OCI-M2 (cell line): Measurements from ENCODE around the gene CNKSR2.

Experiments
- DNase-seq: peaks from one replicate; lab custom pipeline; 2025; ENCODE audit not compliant: unreplicated experiment; lab: John Stamatoyannopoulos, UW

The CNKSR2 gene

DNA sequence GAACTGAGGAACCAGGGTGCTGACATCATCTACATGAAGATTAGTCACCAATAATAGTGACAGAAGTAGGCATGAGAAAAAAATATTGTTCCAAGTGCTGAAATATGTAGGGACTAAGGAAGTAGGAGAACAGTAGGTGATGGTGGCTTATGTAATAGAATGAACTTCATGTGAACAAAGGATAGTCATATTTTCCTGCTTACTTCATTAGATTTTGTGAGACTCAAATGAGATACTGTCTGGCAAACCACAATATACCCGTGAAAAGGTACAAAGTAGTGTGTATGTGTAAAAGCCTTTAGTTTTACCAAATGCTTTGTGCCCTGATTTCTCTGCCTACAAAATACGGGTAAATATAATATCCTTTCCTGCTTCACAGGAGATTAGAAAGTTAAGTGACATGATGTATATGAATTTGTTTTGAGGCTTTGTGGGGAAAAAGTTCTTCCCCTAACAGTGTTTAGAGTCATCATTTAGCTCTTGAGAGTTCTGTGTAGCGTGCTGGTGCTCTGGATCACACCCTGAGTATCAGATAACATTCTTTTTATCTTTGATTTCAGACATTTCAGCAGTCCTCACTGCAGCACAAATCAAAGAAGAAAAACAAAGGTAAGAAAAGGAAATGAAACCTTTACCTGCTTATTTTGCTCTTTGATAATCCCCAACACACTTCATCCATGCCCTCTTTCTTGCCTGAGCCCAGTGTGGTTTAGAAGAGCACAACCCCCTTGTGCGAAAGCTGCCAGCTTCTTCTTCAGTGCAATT is 216.0 kb downstream of the CNKSR2 start:
- DNase-seq, result no peak

DNA sequence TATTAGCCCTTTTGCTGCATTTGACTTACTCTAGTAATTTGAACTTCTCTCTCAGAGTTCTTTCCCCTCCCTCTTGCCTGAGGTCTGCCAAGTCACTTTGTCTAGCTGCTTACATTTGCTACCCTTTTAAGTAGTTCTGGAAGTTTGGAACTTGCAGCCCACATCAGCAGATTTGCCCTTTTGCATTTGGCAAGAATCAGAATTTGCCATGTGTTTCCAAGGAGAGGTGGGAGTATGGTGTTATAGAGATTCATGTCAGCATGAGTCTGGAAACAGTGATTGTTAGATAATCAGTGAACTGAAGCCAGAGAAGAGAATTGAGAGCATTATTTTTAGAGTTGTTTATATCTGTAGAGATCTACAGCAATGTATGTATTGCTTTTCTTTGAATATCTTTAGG is 231.8 kb downstream of the CNKSR2 start:
- DNase-seq, result no peak

DNA sequence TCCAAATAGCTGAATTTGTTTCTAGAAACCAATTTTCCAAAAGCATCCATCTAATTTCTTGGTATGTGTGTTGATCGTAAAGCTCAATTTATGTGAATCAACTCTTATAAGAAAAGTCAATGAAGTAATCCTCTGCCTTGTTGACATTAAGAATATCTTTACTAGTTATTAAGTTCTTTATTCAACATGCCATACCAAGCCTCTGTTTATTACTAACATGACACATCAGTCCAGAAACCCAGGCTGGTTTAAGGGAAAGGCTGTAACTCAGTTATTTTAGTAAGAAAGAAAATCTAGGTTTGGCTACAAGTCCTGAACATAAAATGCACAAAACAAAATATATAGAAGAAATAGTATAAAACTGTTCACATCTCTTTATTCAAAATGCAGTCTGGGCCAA is 235.9 kb downstream of the CNKSR2 start:
- DNase-seq, result no peak

DNA sequence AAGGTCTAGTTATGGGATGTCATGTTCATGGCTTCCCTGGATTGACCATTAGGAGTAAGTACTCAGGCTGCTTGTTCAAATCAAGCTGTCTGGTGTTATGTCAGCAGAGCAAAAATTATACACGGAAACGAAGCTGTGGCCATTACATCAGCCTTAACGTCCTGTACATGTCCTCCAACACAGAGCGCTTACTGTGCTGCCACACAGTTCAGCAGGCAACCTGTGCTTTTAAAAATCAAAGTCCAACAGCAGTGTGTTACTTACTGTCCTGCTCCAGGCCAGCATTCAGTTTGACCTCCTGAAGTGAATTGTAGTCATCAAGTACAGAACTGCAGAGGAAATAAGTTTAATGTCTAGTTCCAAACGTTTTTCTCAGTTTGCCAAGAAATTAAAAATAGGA is 237.9 kb downstream of the CNKSR2 start:
- DNase-seq, result no peak

DNA sequence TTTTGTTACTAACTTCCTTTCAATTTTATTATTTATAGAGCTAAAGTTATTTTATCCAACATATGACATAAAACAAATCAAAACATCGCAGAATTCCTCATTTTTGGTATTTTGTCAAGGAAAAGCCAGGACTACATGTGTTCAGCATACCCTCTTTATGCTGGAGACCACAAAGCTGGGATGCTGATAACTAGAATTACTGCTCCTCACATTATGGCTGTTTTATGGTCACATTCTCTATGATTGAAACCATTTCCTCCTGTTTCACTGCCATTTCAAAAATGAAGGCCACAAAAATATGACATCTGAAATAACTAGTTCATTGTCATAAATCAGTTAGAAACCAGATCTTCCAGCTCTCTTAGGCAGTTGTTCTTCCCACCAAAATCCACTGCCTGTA is 242.2 kb downstream of the CNKSR2 start:
- no peak for DNase-seq

DNA sequence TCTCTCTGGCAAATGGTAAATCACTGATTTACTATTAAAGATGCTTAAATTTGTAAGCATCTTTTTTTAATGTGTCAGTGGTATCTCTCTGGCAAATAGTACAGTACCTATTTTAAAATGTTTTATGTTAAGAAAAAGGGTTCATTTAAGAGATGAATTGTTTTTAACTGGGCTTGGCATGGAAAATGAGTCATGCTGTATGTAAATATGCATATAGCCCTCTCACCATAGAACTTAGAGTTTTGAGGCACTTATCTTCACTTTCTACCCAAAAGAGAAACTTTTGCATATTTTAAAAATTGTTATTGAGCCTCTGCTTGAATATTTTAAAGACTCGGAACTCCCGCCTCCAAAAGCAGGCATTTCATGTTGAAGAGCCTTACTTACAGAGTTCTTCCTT is 246.0 kb downstream of the CNKSR2 start:
- DNase-seq, result no peak

DNA sequence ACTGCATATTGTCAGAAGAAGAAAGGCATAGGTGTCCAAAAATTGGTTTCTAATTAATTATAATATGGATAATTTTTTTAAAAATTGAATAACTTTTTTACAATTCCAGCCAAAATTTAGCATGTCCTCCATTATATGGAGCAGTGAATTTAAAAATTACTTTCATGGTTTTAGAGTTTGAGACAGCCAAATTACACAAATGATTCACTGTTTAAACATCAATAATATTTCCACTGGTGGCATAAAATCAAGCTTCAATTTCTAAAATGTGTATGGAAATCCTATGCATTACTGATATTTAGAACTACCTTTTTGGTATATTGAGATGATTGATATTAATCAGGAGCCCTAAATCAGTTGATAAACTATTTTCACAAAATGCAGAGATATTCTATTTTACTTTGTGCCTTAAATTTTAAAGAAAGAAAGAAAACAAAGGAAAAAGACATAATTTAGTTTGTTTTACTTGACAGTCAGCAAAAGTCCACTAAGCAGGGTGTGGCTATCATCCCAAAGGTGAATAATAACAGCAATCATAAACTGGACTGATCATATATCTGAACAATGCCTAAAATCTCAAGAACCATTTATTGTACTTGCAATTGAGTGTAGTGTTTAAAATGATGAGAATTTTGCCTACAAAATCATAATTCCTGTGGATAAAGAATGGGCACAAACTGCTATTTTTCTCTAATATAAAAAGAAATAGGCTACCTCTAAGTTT is 249.7 kb downstream of the CNKSR2 start:
- no peak for DNase-seq

DNA sequence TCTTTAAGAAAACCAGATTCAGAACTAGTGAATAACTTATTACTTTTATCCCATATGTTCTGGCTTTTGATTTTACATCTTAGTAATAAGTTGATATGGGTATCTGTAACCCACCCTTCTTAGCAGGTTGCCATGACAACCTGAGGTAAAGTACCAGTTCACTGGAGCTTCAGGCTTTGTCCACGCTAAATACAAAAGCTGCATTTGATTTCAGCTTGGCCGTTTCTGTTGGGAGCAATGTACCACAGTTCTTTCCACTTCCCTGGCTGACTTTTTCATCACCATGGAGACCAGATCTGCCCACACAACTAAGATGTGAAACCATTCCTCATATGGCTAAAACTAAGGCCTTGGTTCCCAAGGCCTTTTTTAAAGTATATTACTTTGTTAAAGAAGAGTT is 257.8 kb downstream of the CNKSR2 start:
- DNase-seq, result no peak

DNA sequence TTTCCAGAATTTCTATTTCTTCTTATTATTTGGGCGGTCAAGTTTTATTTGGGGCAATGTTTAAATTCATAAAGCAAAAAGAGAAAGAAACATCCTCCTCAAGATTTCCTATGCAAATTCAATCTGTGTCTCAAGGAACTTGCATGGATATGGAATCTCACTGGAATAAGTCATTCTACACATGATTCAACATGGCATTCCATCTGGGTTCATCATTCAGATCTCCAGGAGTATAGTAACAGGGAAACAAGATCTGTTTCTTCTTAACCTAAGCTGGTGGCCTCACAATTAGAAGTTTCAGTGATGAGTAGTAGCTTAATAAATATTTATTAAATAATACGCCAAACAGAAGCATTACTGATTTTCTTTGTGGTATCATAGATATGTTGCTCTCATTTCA is 264.1 kb downstream of the CNKSR2 start:
- no peak for DNase-seq

DNA sequence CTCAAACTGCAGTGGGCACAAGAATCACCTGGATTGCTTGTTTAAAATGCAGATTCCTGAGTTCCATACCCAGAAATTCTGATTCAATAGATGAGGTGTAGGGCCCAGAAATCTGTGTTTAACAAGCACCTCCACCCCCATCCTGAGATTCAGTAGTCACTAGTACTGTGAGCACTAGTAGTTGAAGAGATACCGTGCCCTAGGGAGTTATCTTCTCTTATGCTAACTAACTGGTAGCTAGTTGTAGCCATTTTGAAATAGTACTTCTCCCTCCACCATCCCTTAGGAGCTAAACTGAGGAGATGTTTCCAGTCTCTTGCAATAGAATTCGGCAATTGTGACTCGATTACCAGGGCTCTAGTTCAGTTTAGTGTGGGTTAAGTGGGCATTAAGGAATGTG is 265.6 kb downstream of the CNKSR2 start:
- DNase-seq, result no peak

DNA sequence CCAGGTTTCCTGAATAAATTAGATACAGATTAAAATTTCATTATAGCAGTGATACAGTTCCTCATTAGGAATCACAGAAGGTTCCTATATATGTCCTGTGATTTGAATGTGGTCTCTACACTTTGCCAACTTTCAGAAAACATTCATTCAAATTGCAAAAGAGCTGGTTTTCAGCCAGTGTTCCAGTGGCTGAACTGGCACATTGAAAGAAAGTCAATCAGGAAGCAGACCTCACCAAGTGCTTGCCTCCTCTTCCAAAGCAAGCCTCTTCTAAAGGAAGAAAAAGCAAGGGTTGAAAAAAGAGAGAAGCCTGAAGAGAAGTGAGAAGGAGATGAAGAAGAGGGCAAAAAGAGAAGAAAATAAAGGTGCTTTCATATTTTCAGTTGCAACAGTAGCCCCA is 271.2 kb downstream of the CNKSR2 start:
- no peak for DNase-seq

DNA sequence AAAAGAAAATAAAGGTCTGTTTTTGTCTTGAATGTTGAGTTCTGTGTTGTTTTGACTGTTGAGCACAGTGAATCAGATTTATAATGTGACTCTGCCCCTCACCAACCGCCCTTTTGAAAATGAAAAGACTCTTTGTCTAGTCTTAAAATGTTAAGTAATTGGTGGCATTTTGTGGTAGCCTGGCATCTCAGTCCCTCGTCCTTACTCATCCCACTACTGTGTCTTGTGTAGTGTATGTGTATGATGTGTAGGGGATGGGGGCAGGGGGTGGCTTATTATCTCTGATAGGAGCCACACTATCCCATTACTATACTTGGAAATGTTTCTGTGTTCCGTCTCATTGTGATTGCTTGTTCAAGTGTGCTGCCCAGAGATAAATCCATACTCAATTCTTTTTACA is 271.7 kb downstream of the CNKSR2 start:
- DNase-seq, result no peak

DNA sequence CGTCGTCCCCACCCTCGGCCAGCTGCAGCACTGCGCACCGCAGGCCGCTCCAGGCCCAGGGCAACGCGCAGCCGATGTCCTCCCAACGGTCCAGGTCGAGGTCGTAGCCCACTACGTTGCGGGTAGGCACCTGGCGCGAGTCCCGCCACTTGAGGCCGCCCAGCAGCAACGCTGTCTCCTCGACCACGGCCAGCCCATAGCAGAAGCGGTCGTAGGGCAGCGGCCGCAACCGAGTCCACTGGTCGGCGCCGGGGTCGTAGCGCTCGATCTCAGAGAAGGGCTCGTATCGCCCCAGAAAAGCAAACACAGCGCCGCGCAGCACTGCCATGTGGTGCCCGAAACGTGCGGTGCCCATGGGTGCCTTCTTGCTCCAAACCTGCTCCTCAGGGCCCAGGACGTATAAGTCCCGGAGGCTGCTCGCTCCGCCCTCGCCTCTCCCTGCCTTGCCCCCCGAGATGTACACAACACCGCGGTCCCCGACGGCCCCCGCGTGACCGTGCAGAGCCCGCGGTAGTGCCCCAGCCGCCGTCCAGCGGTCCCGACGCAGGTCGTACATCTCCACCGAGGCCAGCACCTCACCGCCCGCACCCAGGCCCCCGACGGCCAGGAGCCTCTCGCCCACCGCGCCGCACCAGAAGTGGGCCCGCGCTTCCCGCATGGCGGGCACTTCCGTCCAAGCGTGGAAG is 281.8 kb downstream of the CNKSR2 start:
- no peak for DNase-seq

DNA sequence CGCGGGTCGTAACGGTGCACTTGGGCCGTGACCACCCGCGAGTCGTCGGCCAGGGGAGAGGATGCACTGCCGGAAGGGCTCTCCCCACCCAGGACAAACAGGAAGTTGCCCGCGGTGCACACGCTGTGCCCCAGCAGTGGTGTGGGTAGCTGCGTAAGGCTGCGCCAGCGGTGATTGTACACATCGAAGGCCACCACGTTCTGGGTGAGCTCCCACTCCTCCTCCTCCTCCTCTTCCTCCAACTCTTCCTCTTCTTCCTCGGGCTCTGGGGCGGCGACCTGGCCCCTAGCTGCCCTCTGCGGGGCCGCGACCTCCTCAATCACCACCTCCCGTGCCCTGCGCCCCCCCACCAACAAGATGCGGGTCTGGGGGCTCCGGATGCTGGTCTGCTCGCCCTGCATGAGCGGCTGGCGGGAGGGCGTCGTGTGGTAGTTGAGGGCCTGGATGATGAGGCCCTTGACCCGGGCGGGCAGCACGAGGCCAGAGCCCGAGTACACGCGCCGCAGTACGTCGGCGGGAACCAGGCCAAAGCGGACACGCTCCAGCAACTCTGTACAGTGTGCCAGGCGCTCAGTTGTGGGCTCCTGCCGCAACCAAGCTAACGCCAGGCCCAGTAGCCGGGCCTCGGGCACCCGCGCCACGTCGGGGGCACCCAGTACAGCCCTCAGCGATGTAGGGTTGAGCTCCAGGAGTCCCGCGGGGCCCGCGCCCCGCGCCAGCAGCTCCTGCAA is 282.5 kb downstream of the CNKSR2 start:
- DNase-seq, result no peak

DNA sequence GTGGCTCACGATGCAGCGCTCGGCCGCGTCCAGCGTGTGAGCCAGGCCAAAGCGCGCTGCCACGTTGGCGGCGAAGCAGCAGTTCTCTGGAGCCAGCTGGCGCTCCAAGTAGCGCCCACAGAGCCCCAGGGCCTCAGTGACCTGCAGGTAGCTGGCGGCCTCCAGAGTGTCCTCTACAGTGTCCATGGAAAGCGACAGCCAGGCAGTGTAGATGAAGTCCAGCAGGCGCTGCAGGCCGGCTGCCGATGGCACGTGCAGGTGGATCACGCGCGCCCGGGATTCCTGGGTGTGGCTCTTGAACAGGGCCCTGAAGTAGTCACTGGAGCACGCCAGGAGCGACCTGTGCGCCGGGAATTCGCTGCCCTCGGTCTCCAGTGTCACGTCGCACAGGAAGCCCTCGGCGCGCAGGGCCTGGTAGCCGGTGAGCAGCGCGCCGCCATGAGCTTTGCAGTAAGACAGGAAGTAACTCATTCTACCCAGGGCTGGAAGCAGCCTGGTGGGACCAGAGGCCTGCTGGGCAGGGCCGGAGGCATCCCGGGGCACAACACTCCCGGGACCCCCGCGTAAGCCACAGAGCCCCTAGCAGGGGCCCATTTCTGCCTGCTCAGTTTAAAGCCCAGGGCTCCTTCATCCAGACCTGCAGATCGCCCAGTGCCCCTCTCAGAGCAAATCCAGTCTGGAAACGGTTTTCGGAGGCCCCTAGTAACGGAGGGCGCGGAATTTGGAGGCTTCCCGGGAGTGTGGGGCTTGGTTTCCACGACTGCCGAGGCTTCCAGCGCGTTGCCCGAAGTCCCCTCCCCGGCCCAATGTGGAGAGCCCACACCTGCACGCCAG is 283.3 kb downstream of the CNKSR2 start:
- DNase-seq, result no peak

DNA sequence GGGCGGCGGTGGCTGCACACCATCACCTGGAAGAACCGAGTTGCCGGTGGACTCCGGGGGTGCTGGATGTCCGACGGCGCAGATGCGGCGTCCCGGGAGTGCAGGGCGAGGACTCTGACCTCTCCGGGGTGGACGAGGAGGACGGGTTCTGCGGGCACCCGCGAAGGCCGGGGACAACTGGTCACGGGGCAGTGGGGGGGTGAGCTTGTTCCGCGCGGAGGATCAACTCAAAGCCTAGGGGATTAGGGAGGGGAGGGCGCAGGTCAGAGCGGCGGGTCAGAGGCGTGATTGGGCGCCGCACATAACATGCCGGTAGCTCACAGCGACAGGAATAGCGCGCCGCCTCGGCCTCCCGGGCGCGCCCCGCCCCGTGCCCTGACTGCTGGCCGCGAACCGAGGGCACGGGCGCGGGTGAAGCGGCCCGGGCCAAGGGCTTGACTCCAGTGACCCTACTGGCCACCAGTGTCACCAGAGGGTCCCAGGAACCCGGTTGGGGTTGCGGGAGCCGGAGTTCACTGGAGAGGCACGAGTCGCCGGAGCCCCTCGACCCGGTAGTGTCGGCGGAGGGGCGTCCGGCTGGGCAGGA is 284.0 kb downstream of the CNKSR2 start, which contains the start of gene KLHL34:
TSS of gene KLHL34 (minus strand) at position 179 of the 586 bp plus-strand sequence. CDS start 542 bp downstream, outside the sequence.
- DNase-seq, result no peak

DNA sequence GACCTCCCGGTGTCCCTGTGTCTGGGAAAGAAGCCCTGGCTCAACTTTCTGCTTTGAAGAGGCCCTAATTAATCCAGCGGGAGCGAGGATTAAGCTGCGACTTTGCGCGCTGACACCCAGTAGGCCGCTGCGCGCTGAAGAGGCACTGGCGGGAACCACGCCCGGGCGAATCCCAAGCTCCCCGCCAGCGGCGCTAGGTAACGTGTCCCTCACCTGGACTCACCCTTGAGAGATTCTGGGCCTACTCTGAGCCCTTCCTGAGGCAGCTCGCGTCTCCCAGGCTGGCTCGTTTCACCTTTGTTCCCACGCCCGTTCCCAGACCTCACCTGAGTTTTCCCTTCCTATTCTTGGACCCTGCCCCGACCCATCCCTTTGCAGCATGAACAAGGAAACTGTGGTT is 284.5 kb downstream of the CNKSR2 start:
- DNase-seq, result no peak

DNA sequence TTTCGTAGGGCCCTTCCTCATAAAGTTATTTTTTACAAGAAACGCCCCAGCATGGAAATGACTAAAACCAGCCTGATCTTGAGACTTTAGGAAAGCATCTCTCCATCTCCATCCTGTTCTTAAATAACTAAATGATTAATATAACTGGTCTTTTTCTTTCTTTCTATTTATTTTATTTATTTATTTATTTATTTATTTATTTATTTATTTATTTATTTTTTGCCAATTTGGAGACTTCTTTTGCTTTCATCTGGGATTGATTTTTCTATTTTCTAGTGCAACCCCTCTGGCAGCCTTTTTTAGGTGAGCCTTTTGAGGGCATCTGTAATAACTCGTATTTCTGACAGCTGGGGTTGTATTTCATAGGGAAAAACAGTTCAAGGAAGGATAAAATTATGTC is 285.1 kb downstream of the CNKSR2 start:
- DNase-seq, result no peak

DNA sequence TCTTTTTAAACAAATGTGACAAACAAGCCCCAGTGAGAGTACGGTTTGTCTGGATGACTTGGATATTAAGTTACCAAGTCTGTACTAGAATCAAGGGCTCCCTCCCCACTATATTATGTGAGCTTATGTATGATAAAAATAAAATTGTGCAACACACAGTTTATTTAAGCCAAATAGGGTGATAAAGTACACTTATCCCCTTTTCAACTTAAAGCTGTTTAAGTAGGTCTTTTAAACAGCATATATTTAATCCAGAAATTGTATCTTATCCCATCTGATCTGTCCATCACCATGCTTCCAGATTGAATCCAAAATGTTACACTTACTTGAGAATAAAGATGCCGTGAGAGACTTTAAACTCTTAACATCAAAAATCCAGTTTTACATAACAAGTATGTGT is 285.9 kb downstream of the CNKSR2 start:
- DNase-seq, result no peak

DNA sequence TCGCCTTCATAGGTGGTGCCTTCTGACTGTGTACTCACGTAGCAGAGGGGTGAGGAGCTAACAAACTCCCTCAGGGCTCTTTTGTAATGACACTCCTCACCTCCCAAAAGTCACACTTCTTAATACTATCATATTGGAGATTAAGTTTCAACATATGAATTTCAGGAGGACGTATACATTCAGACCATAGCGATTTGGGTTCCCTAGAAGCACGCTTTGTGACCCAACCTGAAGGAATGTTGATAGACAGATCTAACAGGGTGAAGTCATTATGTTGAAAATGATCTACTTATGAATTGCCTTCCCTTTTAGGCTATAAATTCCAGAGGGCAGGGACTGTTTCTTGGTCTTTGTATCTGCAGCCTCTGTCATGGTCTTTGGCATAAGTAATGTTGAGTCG is 287.1 kb downstream of the CNKSR2 start:
- no peak for DNase-seq
